ENCODE measurements around the gene DGKB.

Gene DGKB

GRCh38 chr7:14381936-14382335 lies 520.6 kb downstream of the DGKB start:
- no peak for DNase-seq (ENCODE audit: low spot score)

- DNase-seq (ENCODE audit: low spot score): no peak
Observed at GRCh38 chr7:14381306-14381705, 521.2 kb downstream of the DGKB start.

DNA sequence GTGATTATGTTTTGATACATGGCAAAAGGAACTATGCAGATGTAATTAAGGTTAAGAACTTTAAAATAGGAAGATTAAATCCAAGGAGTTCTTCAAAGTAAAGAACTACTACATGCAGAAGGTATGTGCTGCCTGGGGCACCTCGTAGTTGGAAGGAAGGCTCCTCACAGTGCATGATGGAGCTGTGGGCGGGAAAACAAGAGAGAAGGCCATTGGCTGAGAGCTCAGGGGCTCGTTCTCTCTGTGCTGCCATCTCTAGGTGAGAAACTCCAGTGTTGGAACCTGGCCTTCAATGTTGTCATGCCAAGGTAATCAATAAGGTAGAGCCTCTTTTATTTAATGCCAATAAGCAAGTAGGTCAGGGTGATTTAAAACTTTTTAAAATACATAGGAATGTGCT lies 521.7 kb downstream of the DGKB start:
- no peak for DNase-seq (ENCODE audit: low spot score)

GRCh38 chr7:14377646-14378266 lies 524.8 kb downstream of the DGKB start:
- DNase-seq (ENCODE audit: low spot score): peak; percentile 9

DNA sequence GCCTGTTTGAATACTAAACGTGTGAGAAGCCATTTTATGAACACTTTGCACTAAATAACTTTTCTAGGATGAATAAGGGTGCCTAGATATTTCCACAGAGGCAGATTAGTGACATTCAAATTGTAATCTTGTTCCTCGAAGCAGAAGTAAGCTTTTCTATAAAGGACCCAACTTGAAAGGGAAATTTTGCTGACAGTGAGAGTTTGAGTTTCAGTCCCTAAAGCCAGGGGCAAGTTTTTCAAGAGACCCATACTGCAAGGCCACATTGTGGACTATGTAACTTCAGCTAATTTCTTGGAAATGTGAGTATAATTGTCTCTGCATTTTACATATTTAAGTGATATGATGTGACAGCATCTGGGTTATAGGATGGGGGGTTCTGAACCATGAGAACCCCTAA lies 525.8 kb downstream of the DGKB start:
- no peak for DNase-seq (ENCODE audit: low spot score)

- no peak for DNase-seq (ENCODE audit: low spot score)
Observed at GRCh38 chr7:14375998-14376397, 526.6 kb downstream of the DGKB start.

- DNase-seq (ENCODE audit: low spot score): no peak
Observed at GRCh38 chr7:14374336-14374735, 528.2 kb downstream of the DGKB start.

- DNase-seq (ENCODE audit: low spot score): no peak
Observed at GRCh38 chr7:14368285-14368684, 534.3 kb downstream of the DGKB start.

- DNase-seq (ENCODE audit: low spot score): no peak
Observed at GRCh38 chr7:14351167-14351566, 551.4 kb downstream of the DGKB start.

DNA sequence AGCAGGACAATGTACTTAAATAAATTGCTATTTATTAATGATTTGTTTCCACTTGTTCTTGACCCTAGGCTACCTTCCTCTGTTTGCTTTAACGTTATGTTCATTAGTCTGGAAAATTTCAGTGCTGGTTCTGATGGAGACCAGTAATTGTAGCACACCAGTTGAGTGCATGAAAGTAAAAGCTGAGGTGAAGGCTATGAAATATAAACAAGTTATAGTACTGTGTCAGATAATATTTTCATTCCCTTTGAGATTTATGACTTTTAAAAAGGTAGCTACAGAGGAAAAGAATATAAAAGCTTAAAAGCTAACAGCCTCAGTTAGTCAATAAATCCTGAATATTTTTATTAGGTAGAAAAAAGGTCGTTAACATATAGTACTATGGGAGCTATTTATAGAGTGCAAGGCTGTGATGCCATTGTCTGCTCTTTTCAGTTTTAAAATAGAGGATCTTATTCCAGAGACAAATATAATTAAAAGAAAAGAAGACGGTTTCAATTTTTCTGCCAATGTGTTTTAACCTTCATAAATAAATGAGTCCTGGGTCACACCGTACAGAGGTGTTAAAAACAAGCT lies 561.3 kb downstream of the DGKB start:
- no peak for DNase-seq (ENCODE audit: low spot score)

- no peak for DNase-seq (ENCODE audit: low spot score)
Observed at GRCh38 chr7:14340393-14341074, 562.0 kb downstream of the DGKB start.

GRCh38 chr7:14339861-14340260 lies 562.7 kb downstream of the DGKB start:
- no peak for DNase-seq (ENCODE audit: low spot score)

DNA sequence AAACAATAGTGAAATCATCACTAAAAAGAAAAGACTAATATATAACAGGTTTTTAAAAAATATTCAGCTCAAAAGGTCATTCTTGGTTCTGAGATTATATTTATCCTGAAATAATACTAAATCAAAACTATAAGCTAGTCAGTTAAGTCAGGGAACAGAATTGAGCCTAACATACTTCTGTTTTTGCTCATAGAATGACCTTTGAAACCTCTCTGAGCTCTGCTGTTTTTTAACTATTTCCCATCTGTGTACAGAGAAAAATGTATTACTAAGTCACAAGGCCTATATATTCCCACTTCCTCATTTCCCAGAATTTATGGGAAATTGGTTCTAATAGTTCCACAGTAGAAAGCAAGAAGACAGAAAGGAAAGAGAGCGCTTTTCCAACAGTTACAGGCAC lies 566.3 kb downstream of the DGKB start:
- no peak for DNase-seq (ENCODE audit: low spot score)

- no peak for DNase-seq (ENCODE audit: low spot score)
Observed at GRCh38 chr7:14332155-14332554, 570.4 kb downstream of the DGKB start.

GRCh38 chr7:14324767-14325166 lies 577.8 kb downstream of the DGKB start:
- DNase-seq (ENCODE audit: low spot score): no peak

- DNase-seq (ENCODE audit: low spot score): no peak
Observed at GRCh38 chr7:14322724-14323123, 579.8 kb downstream of the DGKB start.

GRCh38 chr7:14321947-14322346 lies 580.6 kb downstream of the DGKB start:
- no peak for DNase-seq (ENCODE audit: low spot score)

DNA sequence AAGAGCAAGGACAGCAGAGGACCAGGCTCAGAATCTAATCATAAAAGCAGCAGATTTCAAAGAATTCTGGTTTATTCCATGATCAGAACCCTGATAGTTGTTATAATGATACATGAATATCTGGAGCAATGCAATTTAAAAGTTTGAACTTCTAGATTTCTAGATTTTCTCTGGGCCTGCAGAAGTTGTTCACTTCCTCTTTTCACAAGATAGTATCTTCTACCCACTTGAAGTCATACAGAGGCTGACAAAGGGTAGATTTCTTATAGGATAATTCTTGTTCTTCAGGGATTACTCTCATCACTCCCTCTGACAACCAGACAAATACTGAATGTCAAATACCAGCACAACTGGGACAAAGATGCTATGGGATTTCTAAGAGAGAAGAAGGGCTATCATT lies 593.1 kb downstream of the DGKB start:
- DNase-seq (ENCODE audit: low spot score): no peak

DNA sequence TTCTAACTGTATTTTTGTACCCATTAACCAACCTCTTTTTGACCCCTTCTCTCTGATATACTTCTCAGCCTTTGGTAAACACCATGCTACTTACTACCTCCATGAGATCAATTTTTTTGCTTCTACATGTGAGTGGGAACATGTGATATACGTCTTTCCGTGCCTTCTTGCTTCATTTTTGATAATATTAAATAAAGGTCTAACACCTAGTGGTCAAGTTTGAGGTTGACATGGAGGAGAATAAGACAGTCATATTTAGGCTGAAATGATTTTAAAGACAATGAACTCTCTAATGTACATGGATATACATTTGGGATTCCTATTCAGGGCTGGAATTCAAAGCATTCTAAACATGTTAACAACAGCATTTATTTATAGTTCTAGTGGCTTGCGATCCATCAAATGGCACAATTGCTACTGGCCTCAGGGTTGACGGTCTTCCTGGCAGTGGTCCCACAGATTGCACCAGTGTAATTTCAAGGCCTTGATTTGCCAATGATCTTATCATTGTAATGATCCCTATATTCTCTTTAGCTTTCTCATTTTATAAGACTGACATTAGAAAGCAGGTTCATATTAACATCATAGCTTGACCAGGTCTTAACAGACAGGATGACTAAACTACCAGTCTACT lies 597.2 kb downstream of the DGKB start:
- DNase-seq (ENCODE audit: low spot score): no peak

DNA sequence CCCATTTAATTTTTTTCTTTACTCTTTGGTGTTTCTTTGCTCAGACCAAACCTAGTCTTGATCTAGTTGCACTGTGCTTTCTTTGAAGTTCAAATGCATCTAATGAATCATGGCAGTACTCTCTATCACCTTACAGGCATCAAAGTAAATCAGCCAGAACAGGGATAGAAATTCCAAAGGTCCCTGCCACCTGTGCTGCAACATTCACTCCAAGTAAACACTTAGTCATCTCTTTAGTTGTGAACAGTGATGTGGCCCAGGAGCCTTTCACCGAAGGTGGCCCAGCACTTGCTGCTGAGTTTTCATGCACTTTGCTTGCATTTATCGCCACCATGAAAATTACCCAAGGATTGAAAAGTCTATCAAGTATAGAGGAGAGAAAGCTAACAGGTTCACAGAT lies 599.0 kb downstream of the DGKB start:
- DNase-seq (ENCODE audit: low spot score): no peak

DNA sequence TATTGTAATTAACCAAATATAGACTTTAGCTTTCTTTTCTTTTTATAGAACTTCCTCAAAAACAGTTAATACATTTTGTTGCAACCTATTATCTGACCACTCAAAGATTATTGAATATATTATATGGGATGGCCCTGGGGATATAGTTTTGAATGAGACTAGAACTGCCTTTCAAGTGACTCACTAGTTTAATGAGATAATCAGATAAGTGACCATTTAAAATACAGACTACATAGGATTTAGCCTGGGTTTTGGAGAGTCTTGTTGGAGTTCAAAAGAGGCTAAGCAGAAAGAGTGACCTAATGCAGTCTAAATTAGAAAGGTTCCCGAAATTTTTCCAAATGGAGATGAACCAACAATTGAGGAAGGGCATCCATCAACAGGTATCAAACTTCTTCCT lies 607.9 kb downstream of the DGKB start:
- DNase-seq (ENCODE audit: low spot score): no peak

- DNase-seq (ENCODE audit: low spot score): no peak
Observed at GRCh38 chr7:14293434-14293833, 609.1 kb downstream of the DGKB start.

- DNase-seq (ENCODE audit: low spot score): no peak
Observed at GRCh38 chr7:14292737-14293136, 609.8 kb downstream of the DGKB start.

Data from AG08396 (cell line).